NOMO-1 (cell line): ENCODE results near the gene C3orf52.
A peak's percentile ranks its signal among the peaks of the same experiment; 100 is the strongest.

Experiments
- DNase-seq, 2 experiments: peaks; one replicate each; lab custom pipeline; 2025; ENCODE audit not compliant: unreplicated experiment in 2 of 2; lab: John Stamatoyannopoulos, UW

The C3orf52 gene

GRCh38 chr3:112134335-112135124, 48.3 kb downstream of the C3orf52 start:
- DNase-seq, result no peak

- DNase-seq, result no peak
These were observed 49.9 kb downstream of the C3orf52 start for GRCh38 chr3:112136046-112136445.

GRCh38 chr3:112136959-112137693, 50.9 kb downstream of the C3orf52 start:
- DNase-seq, result peak; percentile 27 to 59

- DNase-seq, result peak in 1 of 2 experiments; percentile 35
These were observed 51.6 kb downstream of the C3orf52 start for GRCh38 chr3:112137781-112138180.

GRCh38 chr3:112138219-112138969, 52.2 kb downstream of the C3orf52 start:
- peak in 1 of 2 experiments; percentile 38 for DNase-seq

- no peak for DNase-seq
These were observed 54.4 kb downstream of the C3orf52 start for GRCh38 chr3:112140584-112140983.

GRCh38 chr3:112141293-112141692, 55.1 kb downstream of the C3orf52 start:
- DNase-seq, result no peak

- no peak for DNase-seq
These were observed 57.1 kb downstream of the C3orf52 start for GRCh38 chr3:112143251-112143650.

GRCh38 chr3:112143689-112144088, 57.5 kb downstream of the C3orf52 start:
- DNase-seq, result no peak

GRCh38 chr3:112149136-112149535, 62.9 kb downstream of the C3orf52 start:
- DNase-seq, result no peak

- peak in 1 of 2 experiments; percentile 5 for DNase-seq
These were observed 81.6 kb downstream of the C3orf52 start for GRCh38 chr3:112167758-112168157.
